ENCODE data around the gene NUMB.

The NUMB gene

DNA sequence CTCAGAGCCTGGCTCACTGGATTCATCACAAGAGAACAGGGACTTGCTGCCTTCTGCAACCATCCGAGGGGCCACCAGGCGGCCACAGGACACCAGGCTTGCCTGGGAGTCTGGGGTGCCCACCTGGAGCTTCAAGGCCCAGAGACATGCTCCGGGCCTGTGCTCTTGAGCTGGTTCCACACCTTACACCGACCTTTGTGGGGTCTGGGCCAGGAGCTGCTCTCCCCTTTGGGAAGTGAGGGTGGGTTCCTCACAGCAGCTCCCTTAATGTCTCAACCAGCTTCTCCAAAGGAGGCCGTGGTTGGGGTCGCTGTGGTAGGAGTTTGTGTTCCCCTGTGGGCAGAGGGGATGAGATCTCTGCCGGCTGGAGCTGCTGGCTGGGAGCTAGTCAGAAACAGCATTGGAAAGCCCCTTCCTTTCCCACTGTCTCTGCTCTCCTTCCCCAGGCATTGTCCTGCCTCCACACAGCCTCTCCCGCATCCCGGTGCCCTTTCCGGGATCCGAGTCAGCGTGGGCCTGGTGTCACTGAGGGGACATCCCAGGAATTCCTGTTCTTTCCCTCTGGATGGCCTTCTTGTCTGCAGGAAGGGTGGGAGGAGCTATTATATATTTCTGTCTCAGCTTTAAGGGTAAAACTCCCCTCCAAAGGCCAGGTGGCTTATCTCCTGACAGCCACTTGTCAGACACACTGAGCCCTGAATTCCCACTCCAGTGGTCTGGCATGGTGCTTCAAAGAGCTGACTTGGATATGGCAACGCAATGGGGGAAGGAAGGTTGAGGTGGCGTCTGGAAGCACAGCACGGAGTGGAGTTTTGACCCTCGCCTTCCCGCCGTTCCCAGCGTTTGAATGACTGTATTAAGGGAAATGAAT, 226.1 kb downstream of the NUMB start:
- ChIA-PET CTCF (interaction anchor here (0.7 to 1.8 kb wide), 11 partner anchors 8 to 240 kb away, joined by 3 to 6 read pairs (median 4); no protein-coding TSS in a partner anchor), POLR2A (interaction anchor here (1.2 kb wide), 1 partner anchor 9 kb away, joined by 5 read pairs; no protein-coding TSS in a partner anchor)
- H3K27me3 ChIP-seq (replicated peaks in 2 of 5; ENCODE audit: control insufficient read depth in 4 of 5, insufficient read depth in 5 of 5, low read length in 4 of 5), result peaks cover 0 to 55% (median 21%) of the 10 kb centered on the region in 5 experiments
- H3K27ac ChIP-seq (ENCODE audit: insufficient read depth in 1 of 2, low read depth in 1 of 2, low read length in 2 of 2, poor library complexity in 1 of 2, severe bottlenecking in 2 of 2), result no peak overlapping the region
- peak in 2 of 3 donors; percentile 43 to 45 for DNase-seq
- 79% methylated on average over 16 of the region's 19 CpGs for WGBS (ENCODE audit: insufficient coverage)
- H3K36me3 ChIP-seq (ENCODE audit: control insufficient read depth in 4 of 4, insufficient read depth in 4 of 4, low read length in 3 of 4), result peaks cover 0 to 4% (median 2%) of the 10 kb centered on the region in 4 experiments
- H3K4me1 ChIP-seq (ENCODE audit: control extremely low read depth in 1 of 4, control insufficient read depth in 4 of 4, insufficient read depth in 4 of 4, low read length in 3 of 4), result peaks cover 0 to 6% (median 3%) of the 10 kb centered on the region in 4 experiments
- no peak overlapping the region for H3K4me3 ChIP-seq (ENCODE audit: control insufficient read depth in 1 of 7, extremely low read depth in 1 of 7, insufficient read depth in 4 of 7, low read depth in 2 of 7, low read length in 6 of 7)
- no peaks in the 10 kb centered on the region for H3K9me3 ChIP-seq (ENCODE audit: control extremely low read depth in 1 of 5, control insufficient read depth in 4 of 5, insufficient read depth in 2 of 5, low read depth in 1 of 5, low read length in 4 of 5)

DNA sequence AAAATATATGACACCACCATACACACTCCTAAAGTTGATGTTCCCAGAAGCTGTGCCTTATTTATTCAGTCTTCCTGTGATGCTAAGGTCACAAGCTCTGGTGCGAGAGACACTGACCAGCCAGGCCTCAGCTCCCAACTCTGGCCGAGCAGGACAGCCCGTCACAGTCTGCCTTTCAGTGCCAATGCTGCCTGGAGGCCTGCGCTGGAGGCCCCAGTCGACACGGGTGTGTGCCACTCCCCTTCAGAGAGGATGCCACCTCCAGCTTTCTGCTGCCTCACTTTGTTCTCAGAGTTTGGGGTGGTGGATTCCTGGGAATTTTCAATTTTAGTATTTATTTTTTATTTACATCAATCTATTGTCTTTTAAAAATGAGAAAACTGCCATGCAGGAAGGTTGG, 228.3 kb downstream of the NUMB start:
- Histone ChIP-seq H3K27me3 (replicated peaks in 2 of 5; ENCODE audit: control insufficient read depth in 4 of 5, insufficient read depth in 5 of 5, low read length in 4 of 5) (peaks cover 0 to 33% (median 8%) of the 10 kb centered on the region in 5 experiments), H3K36me3 (ENCODE audit: control insufficient read depth in 4 of 4, insufficient read depth in 4 of 4, low read length in 3 of 4) (peaks cover 2 to 8% (median 4%) of the 10 kb centered on the region in 4 experiments), H3K9me3 (ENCODE audit: control extremely low read depth in 1 of 5, control insufficient read depth in 4 of 5, insufficient read depth in 2 of 5, low read depth in 1 of 5, low read length in 4 of 5) (no peaks in the 10 kb centered on the region), H3K4me3 (ENCODE audit: control insufficient read depth in 1 of 7, extremely low read depth in 1 of 7, insufficient read depth in 4 of 7, low read depth in 2 of 7, low read length in 6 of 7) (no peak overlapping the region), H3K27ac (ENCODE audit: insufficient read depth in 1 of 2, low read depth in 1 of 2, low read length in 2 of 2, poor library complexity in 1 of 2, severe bottlenecking in 2 of 2) (no peak overlapping the region), H3K4me1 (ENCODE audit: control extremely low read depth in 1 of 4, control insufficient read depth in 4 of 4, insufficient read depth in 4 of 4, low read length in 3 of 4) (no peaks in the 10 kb centered on the region)
- DNase-seq, result no peak
- CTCF ChIA-PET, result interaction anchor here (1.2 to 1.6 kb wide), 3 partner anchors 10 to 26 kb away, joined by 3 to 4 read pairs (median 4); no protein-coding TSS in a partner anchor
- POLR2A ChIA-PET, result no interaction called here
- 100% methylated on average over 2 of the region's 6 CpGs for WGBS (ENCODE audit: insufficient coverage)

DNA sequence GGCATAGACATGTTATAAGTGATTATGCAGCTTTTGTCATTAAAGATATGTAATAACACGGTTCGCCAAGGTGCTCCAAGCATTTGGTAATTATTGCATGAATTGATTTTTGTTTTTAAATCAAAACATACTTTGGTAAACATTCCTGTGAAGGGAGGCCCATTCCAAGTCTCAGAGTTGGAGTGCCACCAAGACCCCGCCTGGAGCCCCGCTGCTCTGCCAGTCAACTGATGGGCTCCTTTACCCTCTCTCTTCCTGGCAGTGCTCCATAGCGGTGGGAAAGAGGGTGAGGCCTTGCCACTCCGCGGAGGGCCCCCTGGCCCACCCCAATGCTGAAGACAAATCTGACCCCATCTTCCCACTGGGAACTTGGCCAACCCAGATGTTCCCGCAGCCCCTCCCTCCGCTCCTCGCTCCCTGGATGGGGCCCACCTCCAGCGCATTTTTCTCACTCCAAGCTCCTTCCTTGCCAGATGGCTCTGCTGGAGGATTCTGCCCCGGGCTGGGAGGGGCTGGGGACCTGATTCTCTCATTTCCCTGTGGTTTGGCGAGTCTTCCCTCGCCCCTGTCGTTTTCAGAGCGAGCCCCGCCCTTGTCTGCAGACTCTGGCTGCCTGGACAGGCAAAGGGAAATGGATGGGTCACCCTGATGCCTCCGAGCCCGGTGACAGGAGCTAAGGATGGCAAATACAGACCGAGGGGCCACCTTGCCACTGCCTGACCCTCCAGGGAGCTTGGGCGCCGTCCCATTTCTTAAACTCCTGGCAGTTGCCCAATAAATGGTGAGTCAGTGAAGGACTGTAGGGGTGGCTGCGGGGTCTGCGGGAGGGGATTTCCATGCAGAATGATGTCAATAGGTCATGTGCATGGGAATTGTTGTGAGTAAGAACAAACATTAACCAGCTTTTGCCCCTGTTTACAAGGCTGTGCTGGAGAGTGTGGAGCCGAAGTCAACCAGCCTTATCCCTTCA, 230.2 kb downstream of the NUMB start:
- no peak overlapping the region for H3K4me3 ChIP-seq (ENCODE audit: control insufficient read depth in 1 of 7, extremely low read depth in 1 of 7, insufficient read depth in 4 of 7, low read depth in 2 of 7, low read length in 6 of 7)
- ChIA-PET POLR2A (no interaction called here), CTCF (no interaction called here)
- 94% methylated on average over 20 of the region's 25 CpGs for WGBS (ENCODE audit: insufficient coverage)
- peaks cover 0 to 13% (median 2%) of the 10 kb centered on the region in 5 experiments for H3K27me3 ChIP-seq (replicated peaks in 2 of 5; ENCODE audit: control insufficient read depth in 4 of 5, insufficient read depth in 5 of 5, low read length in 4 of 5)
- peaks cover 2 to 13% (median 5%) of the 10 kb centered on the region in 4 experiments for H3K36me3 ChIP-seq (ENCODE audit: control insufficient read depth in 4 of 4, insufficient read depth in 4 of 4, low read length in 3 of 4)
- DNase-seq, result peak in 2 of 3 donors; percentile 36
- no peak overlapping the region for H3K27ac ChIP-seq (ENCODE audit: insufficient read depth in 1 of 2, low read depth in 1 of 2, low read length in 2 of 2, poor library complexity in 1 of 2, severe bottlenecking in 2 of 2)
- no peaks in the 10 kb centered on the region for H3K4me1 ChIP-seq (ENCODE audit: control extremely low read depth in 1 of 4, control insufficient read depth in 4 of 4, insufficient read depth in 4 of 4, low read length in 3 of 4)
- H3K9me3 ChIP-seq (ENCODE audit: control extremely low read depth in 1 of 5, control insufficient read depth in 4 of 5, insufficient read depth in 2 of 5, low read depth in 1 of 5, low read length in 4 of 5), result no peaks in the 10 kb centered on the region

DNA sequence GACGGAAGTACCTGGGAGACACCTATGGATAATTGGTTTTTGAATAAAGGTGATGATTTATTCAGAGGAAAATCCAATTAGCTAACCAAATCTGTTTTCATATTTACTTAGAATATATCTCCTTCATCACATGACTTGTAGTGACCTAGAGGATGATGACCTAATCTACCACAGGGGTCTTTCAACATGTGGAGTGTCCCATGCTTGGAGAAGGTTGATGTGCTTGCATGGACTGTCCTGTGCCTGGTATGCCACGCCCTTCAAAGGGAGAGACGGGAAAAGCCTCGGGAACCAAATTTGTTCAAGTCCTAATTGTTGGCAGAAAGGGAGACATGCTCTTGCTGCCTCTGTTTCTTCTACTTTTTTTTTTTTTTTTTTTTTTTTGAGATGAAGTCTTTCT, 232.8 kb downstream of the NUMB start:
- ChIA-PET CTCF (no interaction called here), POLR2A (no interaction called here)
- Histone ChIP-seq H3K27ac (ENCODE audit: insufficient read depth in 1 of 2, low read depth in 1 of 2, low read length in 2 of 2, poor library complexity in 1 of 2, severe bottlenecking in 2 of 2) (no peak overlapping the region), H3K4me3 (ENCODE audit: control insufficient read depth in 1 of 7, extremely low read depth in 1 of 7, insufficient read depth in 4 of 7, low read depth in 2 of 7, low read length in 6 of 7) (no peak overlapping the region), H3K9me3 (ENCODE audit: control extremely low read depth in 1 of 5, control insufficient read depth in 4 of 5, insufficient read depth in 2 of 5, low read depth in 1 of 5, low read length in 4 of 5) (no peaks in the 10 kb centered on the region), H3K36me3 (ENCODE audit: control insufficient read depth in 4 of 4, insufficient read depth in 4 of 4, low read length in 3 of 4) (peaks cover 6 to 31% (median 18%) of the 10 kb centered on the region in 4 experiments), H3K4me1 (ENCODE audit: control extremely low read depth in 1 of 4, control insufficient read depth in 4 of 4, insufficient read depth in 4 of 4, low read length in 3 of 4) (no peaks in the 10 kb centered on the region), H3K27me3 (replicated peaks in 2 of 5; ENCODE audit: control insufficient read depth in 4 of 5, insufficient read depth in 5 of 5, low read length in 4 of 5) (no peaks in the 10 kb centered on the region)
- DNase-seq, result no peak
- 100% methylated on average over 4 of the region's 4 CpGs for WGBS (ENCODE audit: insufficient coverage)
